ENCODE results near the gene MMAB.
"Not testable (repeated sequence)": the region's sequence is repeated elsewhere in the genome, so short reads cannot be mapped to it uniquely, and the experiment has no call there.

Gene MMAB

GRCh38 chr12:109573029-109573913 is at the start of gene MMAB, which contains the start of gene MVK:
Gene MMAB, minus strand, starts transcription at chr12:109573504. Its CDS starts 24 bp downstream, at chr12:109573480.
Gene MVK, plus strand, starts transcription at chr12:109573794. Its CDS starts 1,029 bp downstream, at chr12:109574823.
- DNase-seq = peak; percentile 95

DNA sequence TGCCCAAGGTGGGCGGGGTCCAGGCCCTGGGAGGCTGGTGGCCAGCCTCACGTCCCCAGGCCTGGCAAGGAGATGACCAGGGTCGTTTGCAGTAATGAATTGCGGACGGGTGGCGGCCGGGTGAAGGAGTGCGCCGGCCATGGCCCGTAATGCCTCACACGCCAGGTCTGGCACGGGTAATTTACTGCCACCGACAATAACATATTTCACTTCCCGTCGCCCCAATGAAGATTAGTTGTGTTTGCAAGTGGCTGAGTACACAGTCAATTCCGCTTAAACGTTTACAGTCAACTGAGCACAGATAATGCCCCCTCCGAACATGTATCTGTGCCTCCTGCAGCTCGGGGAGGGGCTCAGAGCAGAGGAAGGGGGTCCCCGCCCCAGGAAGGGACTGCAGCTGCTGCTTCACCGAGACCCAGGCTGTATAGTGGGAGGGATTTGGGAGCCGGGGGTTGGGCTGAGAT is 48.6 kb upstream of the MMAB start:
- DNase-seq = no peak

DNA sequence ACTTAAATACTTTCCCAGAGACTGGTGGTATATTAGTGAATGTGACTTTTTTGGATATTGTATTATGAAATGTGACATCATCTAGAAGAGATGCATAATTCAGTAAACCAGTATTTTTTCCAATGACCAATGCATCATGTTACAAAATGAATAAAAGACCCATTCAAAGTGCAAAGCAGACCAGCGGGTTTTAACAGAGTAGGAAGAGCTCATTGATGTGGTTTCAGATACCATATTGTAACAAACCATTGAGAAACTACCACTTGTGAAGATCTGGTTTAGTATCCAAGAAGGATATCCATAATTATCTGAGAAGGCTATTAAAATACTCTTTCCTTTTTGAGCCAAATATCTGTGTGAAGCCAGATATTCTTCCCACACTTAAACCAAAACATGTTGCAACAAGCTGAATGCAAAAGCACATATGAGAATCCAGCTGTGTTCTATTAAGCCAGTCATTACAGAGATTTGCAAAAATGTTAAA is 47.9 kb upstream of the MMAB start:
- no peak for DNase-seq

GRCh38 chr12:109619002-109619604 is 45.8 kb upstream of the MMAB start:
- no peak for DNase-seq

GRCh38 chr12:109618082-109618481 is 44.8 kb upstream of the MMAB start:
- DNase-seq = no peak

- no peak for DNase-seq
Measured at GRCh38 chr12:109617491-109617890, 44.2 kb upstream of the MMAB start.

GRCh38 chr12:109615556-109616229 is 42.4 kb upstream of the MMAB start:
- DNase-seq = no peak

DNA sequence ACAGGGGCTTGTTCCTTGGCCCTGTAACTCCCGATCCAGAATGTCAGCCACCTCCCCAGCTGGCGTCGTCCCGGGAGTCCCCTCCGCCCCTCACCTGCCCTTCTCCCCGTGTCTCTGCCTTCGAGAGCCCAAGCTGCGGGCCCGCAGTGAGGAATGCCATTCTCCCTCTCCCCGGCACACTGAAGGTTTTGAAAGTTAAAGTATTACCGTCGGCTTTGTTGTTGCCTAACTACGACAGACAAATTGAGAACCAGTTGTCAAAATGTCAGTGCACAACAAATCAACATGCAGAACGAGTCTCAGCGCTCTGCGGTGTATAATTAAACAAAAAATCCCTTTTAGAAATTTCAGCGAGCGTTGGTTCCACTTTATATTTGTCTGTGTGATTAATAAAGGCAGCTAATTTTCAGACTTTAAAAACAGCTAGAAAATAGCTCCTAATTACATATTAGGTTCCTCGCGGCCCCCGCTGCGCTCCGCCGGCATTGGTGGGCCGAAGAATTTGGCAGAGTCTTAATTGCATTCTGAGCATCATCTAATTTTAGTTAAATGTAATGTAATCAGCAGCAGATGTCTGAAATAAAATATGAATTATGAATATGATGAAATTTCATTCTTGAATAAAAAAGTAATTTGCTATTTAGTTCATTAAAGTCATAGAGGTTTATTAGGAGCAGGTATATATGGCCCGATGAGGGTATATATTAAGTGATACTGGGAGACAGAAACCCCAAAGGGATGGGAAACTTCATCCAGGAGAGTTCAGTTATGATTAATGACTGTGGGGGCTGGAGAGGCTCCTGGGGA is 40.5 kb upstream of the MMAB start:
- DNase-seq = no peak

DNA sequence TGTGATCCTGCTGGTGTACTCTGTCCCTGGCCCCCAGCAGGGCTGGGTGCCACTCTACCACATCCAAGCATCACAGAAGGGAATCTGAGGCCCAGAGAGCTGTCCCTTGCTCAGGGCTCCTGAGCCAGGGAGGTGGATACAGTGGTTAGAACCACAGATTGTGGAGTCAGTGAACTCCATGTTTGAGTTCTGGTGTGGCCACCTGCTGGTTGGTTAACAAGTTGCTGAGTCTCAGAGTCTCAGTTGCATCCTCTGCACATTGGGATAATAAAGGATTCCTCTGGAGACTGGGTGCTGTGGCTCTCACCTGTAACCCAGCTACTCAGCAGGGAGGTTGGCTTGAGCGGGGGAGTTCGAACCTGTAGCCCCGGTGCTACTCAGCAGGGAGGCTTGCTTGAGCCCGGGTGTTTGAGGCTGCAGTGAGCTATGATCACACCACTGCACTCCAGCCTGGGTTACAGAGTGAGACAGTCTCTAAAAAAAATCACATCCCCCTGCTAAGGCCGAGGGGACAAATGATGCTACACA is 39.7 kb upstream of the MMAB start:
- DNase-seq = no peak

- no peak for DNase-seq
Measured at GRCh38 chr12:109612003-109612402, 38.7 kb upstream of the MMAB start.

DNA sequence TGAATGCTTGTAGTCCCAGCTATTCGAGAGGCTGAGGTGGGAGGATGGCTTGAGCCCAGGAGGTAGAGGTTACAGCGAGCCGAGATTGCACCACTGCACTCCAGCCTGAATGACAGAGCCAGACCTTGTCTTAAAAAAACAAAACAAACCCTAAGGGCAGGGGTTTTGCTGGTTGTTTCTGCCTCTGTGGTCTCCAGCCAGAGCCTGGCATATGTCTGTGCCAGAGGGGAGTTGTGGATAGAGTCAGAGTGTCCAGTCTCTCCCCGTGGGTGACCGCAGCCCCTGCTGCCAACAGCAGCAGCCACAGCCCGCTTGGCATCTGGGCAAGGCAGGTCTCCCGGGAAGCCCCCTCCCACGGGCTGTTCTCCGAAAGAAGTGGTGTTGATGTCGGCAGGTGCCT is 37.9 kb upstream of the MMAB start:
- DNase-seq = no peak

DNA sequence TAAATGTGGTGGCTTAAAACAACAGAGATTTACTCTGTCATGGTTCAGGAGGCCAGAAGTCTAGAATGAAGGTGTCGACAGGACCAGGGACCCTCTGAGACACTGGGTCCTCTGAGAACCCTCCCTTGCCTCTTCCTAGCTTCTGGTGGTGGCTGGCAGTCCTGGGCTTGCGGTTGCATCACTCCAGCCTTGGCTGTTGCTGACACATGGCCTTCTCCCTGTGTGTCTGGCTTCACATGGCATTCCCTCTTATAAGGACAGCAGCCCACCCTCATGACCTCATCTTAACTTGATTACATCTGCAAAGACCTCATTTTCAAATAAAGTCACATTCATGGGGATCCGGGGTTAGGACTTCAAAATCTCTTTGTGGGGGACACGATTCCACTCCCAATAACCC is 37.2 kb upstream of the MMAB start:
- DNase-seq = no peak

DNA sequence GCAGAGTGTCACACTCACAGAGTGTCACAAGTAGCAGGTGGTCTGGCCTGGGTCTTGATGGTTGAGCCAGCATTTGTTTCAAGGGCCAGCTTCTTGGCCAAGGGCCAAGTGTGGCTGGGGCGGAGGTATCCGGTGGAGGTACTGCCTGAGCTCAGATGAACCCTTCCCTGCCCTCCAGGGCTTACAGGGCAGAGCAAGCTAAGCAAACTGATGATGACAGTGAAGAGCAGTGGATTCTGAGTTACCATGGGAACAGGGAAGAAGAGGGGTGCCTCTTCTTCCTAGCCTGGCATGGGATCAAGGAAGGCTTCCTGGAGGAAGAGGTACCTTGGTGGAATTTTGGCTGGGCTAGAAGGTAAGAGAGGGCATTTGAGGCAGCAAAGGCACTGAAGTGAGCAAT is 36.0 kb upstream of the MMAB start:
- no peak for DNase-seq

DNA sequence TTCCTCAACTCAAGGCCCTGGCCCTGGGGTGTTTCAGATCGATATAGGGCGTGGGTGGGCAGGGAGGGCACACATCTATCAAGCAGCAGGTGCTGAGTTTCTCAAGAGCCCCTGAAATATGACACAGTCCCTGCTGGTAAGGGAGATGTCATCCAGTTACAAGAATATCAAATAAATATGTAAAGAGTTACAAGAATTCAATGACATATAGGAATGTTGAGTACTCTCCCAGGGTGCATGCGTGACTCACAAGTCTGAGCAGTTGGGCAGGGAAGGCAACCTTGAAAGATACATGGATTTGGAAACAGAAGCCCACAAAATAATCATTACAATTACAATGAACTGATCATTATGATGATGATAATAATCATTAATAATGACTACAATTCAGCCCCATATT is 35.5 kb upstream of the MMAB start:
- no peak for DNase-seq

- DNase-seq = no peak
Measured at GRCh38 chr12:109608270-109608669, 35.0 kb upstream of the MMAB start.

- no peak for DNase-seq
Measured at GRCh38 chr12:109607618-109608017, 34.3 kb upstream of the MMAB start.

DNA sequence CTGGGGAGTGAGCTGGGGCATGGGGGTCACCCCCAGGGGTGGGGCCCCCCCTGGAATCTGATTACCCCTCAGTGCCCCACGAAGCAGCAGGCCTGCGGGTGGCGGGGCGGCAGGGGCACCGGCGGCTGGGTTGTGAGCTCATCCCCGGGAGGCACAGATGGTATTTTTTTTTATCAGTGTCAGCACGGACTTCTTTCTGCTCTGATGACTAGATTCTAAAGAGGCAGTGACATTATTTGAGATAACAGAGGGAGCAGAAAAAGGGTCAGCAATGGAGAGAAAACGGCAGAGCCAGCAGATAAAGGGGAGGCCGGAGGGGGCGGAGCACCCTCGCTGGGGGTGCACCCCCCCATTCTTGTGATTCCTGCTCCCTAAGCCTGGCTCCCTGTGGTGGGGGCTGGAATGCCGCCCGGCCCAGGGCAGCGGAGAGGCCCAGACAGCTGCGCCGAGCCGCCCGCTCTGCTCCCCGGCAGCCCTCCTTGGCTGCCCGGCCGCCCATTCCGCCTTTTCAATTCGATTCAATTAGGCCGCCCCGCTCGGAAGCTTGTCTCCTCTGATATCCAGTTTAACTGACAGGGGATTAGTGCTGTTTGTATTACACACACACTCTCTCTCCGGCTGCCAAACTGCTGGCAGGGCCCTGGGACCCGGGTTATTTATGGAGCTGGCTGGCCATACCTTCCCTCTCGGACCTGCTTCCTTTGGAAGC is 33.2 kb upstream of the MMAB start:
- DNase-seq = no peak

DNA sequence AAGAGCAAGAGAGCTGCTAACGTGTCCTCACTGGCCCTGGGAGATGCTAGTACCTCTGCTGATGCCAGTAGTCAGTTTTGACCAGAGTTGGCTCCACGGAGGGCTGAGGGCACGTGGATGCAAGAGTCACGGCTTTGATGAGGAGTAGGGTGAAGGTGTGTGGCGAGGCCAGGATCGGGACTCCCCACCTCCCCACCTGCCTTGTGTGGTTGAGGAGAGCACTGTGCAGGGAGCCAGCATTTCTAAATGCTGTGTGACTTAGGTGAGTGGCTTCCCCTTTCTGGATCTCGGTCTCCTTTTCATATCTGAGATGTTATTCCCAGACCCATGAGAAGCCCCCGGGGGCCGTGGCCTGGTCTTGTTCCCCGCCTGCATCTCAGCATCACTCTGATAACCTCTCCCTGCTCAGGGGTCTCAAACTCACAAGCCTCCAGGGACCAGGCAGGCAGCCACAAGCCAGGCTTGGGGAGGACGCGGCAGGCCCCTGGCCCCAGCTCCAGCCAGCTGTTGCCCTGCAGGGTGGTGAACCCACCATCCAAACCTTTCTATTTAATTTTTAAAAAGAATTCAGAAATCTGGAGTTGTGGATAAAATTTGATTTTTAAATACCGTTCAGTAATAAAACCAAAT is 32.4 kb upstream of the MMAB start:
- no peak for DNase-seq

DNA sequence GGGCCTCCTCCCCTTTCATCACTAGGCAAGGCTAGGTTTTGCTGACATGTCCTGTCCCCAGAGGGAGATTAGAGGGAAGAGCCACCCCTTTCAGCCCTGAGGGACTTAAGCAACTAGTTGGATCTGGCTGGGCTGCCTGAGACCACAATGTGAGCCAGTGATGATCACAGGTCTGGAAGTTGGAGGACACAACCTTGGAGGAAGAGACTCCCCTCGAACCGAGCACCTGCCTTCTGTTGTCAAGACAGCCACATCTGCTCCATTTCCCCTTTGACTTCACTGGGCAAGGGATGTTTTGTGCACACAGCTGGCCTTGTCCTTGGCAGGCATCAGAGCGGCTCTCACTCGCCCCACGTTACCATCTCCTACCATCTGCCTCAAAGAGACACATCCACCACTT is 31.7 kb upstream of the MMAB start:
- DNase-seq = no peak

DNA sequence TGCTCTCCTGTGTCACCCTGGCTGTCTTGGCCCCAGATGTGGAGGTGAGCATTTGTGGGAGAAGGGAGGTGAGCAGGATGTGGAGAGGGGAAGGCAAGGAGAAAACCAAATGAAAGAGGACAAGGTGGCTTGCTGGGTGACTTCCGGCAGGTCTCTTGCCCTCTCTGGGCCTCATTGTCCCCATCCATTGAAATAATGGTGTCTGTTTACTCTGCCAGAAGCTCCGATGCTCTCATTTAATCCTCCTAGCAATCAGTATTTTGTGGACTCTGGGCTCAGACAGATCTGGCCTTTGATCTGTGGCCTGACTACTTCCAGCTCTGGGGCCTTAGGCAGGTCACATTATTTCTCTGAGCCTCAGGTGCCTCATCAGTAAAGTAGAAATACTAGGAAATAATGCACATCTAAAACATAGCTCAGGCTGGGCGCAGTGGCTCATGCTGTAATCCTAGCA is 30.9 kb upstream of the MMAB start:
- no peak for DNase-seq

DNA sequence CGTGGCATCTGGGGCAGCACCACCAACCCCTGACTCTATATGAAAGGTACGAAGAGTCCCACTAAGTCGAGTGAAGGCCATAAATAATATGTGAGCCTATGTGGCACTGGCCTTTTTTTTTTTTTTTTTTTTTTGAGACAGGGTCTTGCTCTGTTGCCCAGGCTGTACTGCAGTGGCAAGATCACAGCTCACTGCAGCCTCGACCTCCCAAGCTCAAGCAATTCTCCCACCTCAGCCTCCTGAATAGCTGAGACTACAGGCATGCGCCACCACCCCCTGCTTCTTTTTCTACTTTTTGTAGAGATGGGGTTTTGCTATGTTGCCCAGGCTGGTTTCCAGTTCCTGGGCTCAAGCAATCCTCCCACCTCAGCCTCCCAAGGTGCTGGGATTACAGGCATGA is 28.8 kb upstream of the MMAB start:
- not testable (repeated sequence) for DNase-seq

Data from activated CD8-positive, alpha-beta memory T cell treated with anti-CD3 and anti-CD28 coated beads, Interleukin-2, amount 50 U/mL, for 48 hours (primary cell).